Inflammatory macrophage treated with lipopolysaccharide for 1 hour (primary cell): ENCODE data around the gene DNAJC11.
A peak's percentile ranks its signal among the peaks of the same experiment; 100 is the strongest.
"Not testable (repeated sequence)": the region's sequence is repeated elsewhere in the genome, so short reads cannot be mapped to it uniquely, and the experiment has no call there.

Experiments used
- DNase-seq, 2 donors: peaks; one replicate each; pipeline ENCODE4 v3.0.0-alpha.2; 2020 to 2022

DNAJC11 gene

GRCh38 chr1:6694121-6694713 is 7.4 kb downstream of the DNAJC11 start:
- no peak for DNase-seq

- no peak for DNase-seq
These were observed 8.7 kb downstream of the DNAJC11 start for GRCh38 chr1:6692956-6693355.

GRCh38 chr1:6691507-6691906 is 10.1 kb downstream of the DNAJC11 start:
- no peak for DNase-seq

DNA sequence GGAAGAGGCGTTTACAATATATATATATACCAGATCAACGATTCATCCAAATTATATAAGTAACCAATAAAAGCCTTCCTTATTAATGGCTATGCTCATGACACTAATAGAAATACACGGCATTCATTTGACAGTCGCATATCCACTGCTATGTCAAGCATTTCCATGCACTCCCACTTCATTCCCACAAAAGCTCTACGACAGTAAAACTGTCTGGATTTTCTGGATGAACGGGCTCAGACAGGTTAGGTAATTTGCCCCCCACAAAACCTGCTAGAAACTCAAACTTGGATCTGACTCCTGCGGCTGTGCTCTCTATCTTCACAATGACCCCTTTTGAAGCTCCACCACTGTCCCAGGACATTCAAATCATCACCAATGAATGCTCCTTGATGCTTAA is 11.4 kb downstream of the DNAJC11 start:
- no peak for DNase-seq

- DNase-seq: no peak
These were observed 12.9 kb downstream of the DNAJC11 start for GRCh38 chr1:6688757-6689156.

DNA sequence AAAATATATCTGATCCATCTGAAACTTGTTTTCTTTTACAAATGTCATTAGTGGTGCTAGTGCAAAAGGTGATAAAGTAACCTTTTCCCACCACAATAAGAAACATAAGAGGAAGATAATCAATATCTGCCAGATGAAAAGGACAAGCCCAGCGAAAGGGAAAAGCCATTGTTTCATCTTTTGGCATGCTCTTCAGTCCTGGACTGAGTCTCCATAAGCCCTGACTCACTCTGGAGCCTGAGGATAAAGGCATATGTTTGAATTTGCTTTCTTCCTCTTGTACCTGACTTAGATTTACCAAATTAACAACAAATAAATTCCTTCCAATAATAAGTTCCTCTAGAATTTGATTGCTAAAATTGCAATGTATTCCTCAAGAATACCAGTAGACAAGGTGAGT is 13.6 kb downstream of the DNAJC11 start:
- no peak for DNase-seq

DNA sequence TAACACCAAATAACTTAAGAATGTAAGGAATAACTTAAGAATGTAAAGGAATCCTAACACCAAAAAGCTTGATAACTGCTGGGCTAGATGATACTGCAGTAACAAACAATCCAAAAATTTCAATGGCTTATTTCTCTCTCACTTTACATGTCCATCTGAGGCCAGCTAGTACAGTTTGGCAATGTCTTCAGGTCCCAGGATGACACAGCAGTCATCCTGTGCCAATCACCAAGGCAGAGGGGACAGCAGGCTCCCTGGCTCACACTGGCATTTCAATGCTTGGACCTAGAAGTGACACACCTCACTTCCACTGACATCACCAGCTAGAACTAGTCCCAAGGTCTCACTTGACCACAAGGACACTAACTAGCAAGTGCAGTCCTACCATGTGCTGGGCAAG is 15.3 kb downstream of the DNAJC11 start:
- no peak for DNase-seq

GRCh38 chr1:6685381-6685780 is 16.2 kb downstream of the DNAJC11 start:
- DNase-seq: no peak

- DNase-seq: no peak
These were observed 18.2 kb downstream of the DNAJC11 start for GRCh38 chr1:6683434-6683833.

- DNase-seq: no peak
These were observed 25.7 kb downstream of the DNAJC11 start for GRCh38 chr1:6675941-6676340.

- DNase-seq: no peak
These were observed 26.8 kb downstream of the DNAJC11 start for GRCh38 chr1:6674771-6675170.

DNA sequence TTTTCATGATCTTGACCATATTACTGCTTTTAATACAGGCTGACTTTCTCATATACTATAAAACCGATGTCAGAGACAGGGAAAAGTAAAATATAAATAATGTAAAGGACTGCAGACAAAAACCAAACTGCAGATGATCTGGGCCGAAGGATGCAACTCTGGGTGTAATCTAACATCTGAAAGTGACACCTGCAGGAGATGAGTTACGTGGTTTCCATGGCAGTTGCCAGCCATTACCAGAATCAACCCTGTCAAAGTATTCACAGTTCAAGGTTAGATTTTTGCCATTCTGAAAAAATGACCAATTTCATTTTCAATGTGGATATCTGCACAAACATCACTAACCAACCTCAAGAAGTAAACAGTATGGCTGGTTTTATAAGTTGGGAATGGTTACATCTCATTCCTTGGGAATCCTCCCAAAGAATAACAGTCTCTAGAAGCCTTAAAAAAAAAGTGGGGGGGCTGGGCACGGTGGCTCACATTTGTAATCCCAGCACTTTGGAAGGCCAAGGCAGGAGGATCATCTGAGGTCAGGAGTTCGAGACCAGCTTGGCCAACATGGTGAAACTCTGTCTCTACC is 27.7 kb downstream of the DNAJC11 start:
- no peak for DNase-seq

GRCh38 chr1:6672558-6672957 is 29.1 kb downstream of the DNAJC11 start:
- no peak for DNase-seq

DNA sequence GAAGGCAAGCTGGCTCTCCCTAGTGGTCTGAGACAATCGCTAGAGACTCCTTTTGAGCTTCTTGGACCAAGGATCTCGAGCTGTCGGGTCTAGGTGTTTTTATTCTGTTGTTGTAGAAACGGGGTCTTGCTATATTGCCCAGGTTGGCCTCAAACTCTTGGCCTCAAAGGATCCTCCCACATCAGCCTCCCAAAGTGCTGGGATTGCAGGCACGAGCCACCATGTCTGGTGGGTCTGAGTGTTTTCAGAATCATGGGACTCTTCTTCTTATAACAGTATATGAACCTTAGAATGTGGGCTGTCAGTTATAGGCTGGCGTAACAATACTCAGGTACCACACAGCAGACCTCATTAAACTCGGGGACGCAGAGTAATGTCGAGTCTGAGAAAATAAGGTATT is 33.1 kb downstream of the DNAJC11 start:
- no peak for DNase-seq

- no peak for DNase-seq
These were observed 34.5 kb downstream of the DNAJC11 start for GRCh38 chr1:6667139-6667538.

DNA sequence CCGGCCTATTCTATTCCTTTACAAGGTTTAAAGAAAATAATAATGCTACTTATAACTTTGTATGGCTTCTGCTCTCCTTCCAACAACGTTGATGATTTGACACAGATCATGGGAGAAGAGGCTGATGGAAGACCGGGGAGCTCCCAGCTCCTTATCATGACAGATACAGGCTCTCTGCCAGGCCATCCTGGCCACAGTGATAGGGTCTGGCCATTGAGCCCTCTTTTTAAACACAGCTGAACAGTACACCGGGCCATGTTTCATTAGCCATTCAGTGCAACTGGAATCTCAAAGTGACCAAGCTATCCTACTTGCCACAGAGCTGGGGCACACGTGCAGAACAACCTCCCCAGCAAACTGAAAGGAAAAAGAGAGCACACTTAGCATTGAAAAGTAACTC is 34.9 kb downstream of the DNAJC11 start:
- no peak for DNase-seq

DNA sequence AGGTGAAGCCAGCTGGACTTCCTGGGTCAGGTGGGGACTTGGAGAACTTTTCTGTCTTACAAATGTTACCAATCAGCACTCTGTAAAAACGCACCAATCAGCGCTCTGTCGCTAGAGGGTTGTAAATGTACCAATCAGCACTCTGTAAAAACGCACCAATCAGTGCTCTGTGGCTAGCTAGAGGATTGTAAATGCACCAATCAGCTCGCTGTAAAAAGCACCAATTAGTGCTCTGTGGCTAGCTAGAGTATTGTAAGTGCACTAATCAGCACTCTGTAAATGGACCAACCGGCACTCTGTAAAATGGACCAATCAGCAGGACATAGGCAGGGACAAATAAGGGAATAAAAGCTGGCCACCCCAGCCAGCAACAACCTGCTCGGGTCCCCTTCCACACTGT is 39.1 kb downstream of the DNAJC11 start:
- not testable (repeated sequence) for DNase-seq

- DNase-seq: no peak
These were observed 41.1 kb downstream of the DNAJC11 start for GRCh38 chr1:6660415-6661049.

- no peak for DNase-seq
These were observed 43.1 kb downstream of the DNAJC11 start for GRCh38 chr1:6658359-6659060.

DNA sequence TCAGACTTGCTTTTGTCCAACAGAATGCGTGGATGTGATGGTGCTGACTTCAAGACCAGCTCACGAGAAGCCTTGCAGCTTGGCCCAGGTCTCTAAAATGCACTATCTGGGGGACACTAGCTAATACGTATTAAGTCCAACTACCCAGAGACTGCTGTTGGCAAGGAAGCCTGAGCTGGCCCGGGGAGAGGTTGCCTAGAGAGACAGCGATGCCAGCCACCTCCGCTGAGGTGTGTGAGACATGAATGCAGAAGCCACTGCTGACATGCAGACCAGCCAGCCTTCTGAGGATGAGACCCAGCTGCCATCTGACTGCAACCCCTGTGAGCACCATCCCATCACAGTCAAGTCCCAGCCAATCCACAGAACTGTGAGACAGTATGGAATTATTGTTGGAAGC is 44.5 kb downstream of the DNAJC11 start:
- no peak for DNase-seq

DNA sequence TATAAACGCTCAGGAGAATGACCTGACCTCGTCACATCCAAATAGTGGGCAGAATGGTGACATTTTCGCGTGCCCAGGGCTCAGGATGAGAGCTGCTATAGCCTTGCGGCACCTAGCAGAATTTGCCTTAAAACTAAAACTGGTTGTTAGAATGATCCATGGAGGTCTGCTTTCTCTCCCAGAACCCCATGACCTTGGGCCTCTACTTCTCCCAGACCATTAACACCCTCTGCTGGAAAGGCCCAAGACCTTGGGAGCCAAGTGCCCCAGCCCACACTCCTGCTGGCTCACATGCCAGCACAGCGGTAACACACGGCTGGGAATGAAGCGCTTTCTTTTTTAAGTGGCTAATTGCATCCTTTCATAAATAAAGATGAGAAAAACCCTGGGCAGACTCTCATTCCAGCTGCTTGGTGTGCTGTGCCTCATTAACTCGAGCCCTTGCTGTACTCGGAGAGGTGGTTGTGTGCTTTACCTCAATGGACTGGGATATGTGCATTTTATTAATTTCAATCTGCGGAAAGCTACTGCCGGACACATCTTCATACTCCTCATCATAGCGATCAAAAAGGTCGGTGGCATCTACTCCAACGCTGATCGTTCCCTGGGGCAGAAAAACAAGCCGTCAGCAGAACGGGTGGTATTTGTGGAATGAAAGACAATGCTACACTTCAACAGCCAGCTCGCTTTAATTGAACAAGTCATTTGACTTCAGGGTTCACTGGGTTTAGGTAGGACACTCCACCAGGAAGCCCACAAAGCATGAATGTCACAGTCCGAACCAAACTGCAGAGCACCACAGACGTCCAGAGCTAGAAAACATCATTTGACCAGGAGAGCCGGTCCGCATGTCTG is 48.0 kb downstream of the DNAJC11 start:
- no peak for DNase-seq

DNA sequence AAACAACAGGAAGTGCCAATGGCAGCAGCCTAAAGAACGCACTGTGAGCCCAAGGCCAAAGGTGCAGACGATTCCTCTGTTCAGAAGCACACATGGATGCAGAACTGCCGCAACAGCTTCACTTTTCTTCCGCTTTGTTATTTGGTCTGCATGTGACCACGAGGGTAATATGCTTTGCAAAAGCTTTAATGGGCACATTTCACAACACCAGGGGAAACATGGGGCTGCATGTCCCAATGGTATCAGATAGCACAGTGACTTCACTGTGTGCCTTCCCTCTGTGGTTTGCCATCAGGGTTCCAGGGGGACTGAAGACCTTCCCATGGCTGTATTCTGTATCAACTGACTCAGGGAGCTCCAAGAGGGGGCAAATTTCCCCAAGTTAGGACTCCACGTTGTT is 48.6 kb downstream of the DNAJC11 start:
- peak in 1 of 2 donors; percentile 10 for DNase-seq

DNA sequence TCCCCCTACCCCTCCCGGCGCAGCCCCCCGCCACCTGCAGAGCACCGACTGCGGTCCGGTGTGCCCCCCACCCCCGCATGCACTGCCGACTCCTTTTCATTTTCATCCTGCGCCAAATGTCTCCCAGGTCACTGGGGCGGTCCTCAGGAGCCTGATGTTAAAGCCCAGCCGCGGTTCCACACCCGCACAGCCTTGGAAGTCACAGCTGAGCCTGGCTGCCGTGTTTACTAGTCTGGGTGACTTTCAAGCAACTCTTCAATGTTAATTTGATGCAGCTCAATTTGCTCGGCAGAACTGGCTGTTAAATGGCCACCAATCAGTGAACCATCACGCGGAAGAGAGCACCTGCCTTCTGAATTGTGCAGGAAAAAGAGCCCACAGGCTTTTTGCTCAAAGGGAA is 49.7 kb downstream of the DNAJC11 start:
- no peak for DNase-seq
